ENCODE data around the gene SIGLEC6.

SIGLEC6 gene

DNA sequence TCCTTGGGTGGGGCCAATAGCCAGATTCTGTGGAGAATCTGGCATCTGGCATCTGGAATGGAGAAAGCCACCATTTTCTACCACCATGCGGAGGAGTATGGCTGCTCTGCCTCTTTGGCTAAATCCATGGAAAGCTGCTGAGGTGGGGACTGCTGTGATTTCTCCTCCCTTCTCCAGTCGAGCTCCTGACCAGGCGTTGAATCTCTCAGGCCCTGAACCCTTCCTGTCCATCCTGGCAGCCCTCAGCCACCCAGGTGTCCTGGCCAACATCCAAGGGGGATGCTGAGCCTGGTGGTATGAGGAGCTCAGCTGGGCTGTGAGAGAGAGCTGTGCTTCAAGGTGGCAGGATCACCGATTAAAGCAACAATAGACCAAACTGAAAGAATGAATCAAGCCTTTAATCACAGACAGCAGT is 17.4 kb upstream of the SIGLEC6 start:
- no peak for DNase-seq (ENCODE audit: low read depth in 1 of 2, low spot score in 1 of 2)

DNA sequence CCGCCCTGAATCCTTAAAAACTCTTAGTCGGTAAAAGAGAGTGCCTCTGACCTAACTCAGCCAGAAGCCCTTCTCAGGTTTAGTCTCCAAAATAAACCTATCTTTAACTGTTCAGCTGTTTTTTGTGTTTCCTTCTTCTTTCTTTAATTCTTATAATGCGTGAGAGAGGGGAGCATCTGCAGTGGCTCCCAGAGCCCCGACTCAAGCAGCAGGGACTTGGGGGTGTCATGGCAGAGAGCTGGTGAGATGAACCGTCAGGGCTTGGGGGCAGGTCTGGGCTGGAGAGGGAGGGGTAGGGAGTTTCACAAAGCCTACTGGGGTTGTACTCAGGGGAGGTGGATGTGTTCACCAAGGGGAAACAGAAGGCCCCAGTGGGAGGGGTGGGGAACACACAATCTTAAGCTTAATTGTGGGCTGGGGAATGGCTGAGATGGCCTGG is 16.8 kb upstream of the SIGLEC6 start:
- DNase-seq (ENCODE audit: low read depth in 1 of 2, low spot score in 1 of 2) = no peak

DNA sequence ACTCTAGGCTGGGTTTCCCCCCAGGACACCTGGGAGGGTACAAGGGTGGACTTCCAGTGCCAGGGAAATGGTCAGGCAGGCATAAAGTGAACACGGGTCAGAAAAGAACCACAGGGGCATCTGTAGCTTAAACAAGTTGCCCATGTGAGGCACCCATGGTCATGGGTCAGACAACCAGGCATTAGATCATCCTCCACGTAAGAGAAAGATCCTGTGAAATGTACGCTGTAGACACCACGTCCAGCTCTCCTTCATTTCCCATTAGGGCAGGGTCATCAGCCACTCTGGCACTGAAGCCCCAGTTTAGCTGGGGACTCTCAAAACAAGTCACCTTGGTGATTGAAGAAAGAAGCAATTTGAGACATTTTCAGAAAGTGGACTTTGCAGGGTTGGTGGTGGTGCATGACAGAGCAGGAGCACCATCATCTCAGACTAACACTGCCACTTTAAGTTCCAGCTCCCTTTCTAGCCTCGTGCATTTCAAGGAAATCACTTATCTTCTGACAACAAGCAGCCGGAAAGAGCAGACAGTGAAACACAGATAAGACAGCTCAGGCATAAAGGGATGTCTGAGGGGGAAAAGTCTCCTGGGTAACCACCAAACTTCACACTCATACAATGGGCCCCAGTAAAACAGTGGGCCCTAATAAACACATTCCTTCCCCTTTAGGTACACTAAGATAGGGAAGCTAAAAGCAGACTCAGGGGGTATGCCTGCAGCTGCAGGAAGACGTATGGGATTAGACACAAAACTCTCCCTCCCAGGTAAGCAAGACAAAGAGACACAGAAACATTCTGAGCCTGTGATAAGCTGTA is 16.1 kb upstream of the SIGLEC6 start:
- no peak for DNase-seq (ENCODE audit: low read depth in 1 of 2, low spot score in 1 of 2)

DNA sequence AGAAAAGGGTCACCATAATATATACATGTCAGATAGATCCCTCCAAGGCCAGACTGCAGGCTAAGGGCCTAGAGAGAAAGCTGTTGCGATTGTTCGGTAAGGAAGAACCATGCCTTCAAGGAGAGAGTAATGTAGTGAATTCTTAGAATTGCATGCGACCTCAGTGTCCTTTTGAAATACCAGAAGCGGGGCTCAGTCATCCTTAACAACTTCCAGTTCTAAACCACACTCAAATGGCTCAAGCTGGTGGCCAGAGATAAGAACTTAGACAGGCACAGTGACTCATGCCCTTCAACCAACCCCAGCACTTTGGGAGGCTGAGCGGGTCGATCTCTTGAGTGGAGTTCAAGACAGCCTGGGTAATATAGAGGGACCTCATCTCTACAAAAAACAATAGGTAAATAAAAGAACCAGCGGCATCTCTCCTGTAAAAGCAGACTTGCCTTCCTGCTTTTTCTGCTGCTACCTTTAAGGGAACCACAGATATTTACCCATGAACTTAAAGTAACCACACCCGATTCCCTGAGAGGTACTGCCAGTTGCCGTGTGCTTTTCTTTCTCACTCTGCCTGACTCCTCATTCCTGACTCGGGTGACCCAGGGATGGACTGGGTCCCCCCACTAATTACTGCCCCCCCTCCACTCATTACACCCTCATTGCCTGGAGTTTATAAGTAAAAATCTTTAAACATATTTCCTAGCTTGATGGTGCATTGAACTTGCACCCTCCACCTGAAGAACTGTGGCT is 15.4 kb upstream of the SIGLEC6 start:
- no peak for DNase-seq (ENCODE audit: low read depth in 1 of 2, low spot score in 1 of 2)

DNA sequence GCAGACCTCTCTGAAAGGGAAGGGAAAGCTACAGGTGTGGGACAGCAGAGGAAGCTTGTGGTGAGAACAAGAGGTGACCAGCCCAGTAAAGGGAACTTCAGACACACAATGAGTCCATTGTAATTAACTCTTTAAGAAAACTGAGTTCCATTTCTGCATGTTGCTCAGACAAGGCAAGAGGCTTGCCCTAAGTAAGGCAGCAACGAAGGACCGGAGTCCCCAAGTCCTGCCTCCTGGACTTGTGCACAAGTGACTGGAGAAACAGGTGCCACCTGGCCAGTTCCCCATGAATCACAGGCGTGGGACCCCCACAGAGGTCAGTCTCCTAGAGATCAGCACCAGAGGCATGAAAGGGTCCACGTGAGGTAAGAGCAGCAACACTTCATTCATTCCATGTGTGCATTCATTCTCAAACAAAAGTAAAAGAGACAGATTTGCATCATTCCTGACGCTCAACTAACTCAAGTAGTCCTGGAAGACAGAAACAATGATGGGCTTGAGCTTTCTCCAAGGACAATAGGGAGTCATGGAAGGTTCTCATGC is 14.7 kb upstream of the SIGLEC6 start:
- DNase-seq (ENCODE audit: low read depth in 1 of 2, low spot score in 1 of 2) = no peak

DNA sequence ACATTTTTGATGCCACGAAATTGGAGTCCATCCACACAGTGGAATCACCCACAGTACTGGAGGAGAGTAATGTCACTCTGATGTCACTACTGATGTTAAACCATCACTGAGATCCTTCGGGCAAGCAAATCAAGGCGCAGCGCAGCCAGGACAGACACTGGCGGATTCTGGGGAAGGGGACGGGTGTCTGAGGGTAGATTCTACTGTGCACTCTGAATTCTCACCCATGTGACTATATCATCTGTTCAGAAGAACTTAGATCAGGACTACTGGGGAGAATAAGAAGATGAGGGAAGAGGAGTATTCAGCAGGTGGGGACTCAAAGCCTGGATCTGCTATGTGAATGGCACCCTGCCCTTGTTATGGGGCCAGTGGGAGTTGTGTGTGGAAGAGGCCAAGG is 12.6 kb upstream of the SIGLEC6 start:
- no peak for DNase-seq (ENCODE audit: low read depth in 1 of 2, low spot score in 1 of 2)

DNA sequence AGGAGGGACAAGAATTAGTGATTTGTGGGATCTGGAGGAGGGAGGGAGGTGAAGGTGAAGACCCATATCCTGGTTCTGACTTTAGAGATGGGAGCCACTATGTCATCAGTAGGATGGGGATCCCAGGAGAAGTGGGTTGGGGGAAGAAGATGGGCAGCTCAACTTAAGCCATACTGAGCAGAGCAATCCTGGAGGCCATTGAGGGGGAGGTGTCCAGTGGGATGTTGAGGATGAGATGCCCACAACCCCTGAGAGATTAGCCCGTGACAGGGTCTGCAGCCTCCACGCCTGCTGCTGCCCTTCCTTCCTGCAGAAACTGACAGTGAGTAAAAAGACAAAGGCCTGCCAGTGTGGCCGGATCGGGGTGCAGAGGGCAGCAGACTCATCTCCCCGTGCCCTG is 11.2 kb upstream of the SIGLEC6 start:
- no peak for DNase-seq (ENCODE audit: low read depth in 1 of 2, low spot score in 1 of 2)

DNA sequence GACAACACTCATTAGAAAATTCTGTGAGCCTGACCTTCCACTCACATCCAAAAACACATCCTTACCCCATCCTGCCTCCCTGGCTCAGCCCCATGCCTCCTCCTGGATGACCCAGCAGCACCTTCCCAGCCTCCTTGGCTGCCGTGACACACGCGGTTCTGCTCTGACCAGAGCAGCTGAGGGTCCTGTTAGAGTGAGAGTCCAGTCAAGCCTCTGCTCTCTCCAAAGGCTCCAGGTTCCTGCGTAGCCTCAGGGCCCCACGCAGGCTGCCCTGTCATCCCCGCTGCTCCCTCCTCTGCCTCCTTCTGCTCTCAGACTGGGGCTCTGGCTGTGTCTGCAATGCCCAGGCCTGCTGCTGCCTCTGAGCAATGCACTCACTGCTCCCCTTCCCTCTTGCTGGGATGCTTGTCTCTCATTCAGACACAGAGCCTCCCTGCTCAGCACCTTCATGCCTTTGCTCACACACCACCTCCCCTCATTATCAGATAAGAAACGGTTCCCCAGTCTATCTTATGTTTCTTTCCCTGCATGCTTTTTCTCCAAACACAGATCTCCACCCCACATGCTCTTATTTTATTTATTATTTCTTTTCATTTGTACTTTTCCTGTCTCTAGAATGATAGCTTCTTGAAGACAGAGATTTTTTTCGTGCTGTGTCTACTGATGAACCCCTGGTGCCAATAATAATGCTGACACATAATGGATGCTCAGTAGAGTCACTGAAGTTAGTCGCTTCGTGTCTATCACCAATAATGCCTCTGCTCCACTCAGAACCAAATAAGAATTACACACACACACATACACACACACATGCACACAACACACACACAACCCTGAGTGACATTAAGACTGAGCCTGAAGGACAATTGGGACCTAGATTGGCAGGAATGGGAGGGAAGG is 10.2 kb upstream of the SIGLEC6 start:
- no peak for DNase-seq (ENCODE audit: low read depth in 1 of 2, low spot score in 1 of 2)

DNA sequence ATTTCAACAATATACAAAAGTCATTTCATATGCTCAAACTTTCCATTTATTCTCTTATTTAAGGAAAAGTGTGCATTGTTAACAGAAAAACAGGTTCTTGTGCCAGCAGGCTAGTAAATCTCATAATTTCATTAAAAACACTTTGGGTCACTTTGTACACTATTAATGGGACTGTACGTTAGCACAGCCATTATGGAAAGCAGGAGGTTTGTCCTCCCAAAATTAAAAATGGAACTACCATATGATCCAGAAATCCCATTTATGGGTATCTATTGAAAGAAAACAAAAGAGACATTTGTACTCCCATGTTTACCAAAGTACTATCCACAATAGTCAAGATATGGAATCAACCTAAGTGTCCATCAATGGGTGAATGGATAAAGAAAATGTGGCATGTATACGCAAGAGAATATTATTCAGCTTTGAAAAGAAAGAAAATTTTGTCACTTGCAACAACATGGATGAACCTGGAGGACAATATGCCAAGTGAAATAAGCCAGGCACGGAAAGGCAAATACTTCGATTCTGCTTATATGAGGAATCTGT is 8.4 kb upstream of the SIGLEC6 start:
- DNase-seq (ENCODE audit: low read depth in 1 of 2, low spot score in 1 of 2) = no peak

DNA sequence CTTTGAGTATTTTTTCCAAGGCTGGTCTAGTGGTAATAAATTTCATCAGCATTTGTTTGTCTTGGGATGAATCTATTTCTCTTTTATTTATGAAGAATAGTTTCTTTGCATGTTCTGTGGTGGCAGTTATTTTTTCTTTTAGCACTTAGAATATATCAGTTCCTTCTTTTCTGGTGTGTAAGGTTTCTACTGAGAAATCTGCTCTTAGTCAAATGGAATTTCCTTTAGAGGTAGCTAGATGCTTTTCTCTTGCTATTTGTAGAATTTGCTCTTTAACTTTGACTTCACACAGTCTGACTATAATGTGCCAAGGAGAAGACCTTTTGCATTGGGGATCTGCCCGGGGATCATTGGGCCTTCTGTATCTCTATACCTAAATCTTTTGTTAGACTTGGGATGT is 4.1 kb upstream of the SIGLEC6 start:
- no peak for DNase-seq (ENCODE audit: low read depth in 1 of 2, low spot score in 1 of 2)

DNA sequence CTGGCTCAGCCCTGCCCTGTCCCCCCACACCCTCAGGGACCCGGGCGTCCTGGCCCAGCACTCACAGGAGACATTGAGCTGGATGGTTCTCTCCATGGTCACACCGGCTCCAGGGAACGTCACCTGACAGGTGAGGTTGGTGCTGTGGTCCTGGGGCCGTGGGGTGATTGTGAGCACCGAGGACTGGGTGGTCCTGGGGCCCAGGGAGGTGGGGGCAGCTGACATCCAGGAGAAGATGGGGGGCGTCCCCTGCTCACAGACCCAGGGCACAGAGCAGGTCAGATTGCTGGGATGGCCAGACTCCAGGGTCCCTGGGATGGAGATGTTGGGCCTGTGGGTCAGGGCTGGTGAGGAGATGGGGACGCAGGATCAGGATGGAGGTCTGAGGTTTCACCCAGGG is 854 bp downstream of the SIGLEC6 start:
- DNase-seq (ENCODE audit: low read depth in 1 of 2, low spot score in 1 of 2) = no peak

DNA sequence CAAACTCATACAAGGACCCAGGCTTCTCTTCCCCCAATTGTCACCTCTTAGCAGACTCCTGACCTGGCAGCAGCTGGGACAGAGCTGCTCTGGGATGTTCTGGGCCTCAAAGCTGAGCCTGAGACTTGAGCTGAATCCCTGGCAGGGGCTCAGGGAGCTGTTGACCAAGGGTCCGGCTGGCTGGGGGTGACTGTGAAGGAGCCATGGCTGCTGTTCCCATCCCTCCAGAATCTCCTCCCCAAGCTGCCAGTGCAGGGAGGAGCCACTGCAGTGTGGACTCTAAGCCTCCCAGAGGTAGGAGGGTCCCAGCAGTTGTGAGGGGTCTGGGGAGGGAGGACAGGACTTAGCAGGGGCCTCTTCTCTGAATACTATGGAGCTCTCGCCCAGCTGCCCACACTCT is 2.2 kb downstream of the SIGLEC6 start:
- no peak for DNase-seq (ENCODE audit: low read depth in 1 of 2, low spot score in 1 of 2)

DNA sequence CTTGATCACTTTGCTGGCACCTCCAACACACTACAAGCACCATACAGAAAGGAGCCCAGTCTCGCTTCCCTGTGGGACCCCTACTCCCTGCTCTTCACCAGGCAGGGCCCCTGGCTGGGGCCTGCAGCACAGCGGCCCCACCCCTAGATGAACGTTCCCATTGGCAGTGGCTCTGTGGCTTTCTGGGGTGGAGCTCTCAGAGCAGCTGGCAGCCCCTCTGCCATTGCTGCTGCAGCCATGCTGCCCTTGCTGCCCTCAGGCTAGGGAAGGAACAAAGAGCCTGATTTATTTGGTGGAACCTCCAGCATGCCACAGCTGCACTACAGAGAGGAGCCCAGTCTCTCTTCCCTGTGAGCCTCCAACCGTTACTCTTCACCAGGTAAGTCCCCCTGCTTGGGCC is 5.8 kb downstream of the SIGLEC6 start:
- DNase-seq (ENCODE audit: low read depth in 1 of 2, low spot score in 1 of 2) = no peak

DNA sequence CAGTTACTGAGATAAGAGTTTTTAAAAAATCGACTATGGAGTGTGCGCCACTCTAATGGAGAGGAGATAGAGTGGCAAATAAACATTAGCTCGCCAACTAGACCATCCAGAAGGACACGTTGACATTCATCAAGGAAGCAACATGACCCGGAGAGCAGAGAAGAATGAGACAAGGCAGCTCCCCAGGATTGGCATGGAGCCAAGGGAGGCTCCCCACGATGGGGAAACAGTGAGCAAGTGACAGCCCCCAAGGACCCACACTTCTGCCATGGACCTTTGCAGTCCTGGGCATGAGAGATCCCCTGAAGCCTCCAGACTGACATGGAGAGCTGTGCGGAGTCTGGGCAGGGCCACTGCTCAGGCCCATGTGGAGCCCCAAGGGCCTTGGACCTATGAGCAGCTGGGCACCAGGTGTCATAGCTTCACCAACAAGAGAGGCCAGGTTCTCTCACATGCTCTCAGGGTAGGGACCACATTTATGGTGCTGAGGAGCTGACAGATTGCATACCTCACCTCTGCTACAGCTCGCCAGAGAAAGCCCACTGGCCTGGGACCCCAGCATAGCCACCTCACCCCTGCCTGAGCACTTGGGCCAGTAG is 6.7 kb downstream of the SIGLEC6 start:
- no peak for DNase-seq (ENCODE audit: low read depth in 1 of 2, low spot score in 1 of 2)

DNA sequence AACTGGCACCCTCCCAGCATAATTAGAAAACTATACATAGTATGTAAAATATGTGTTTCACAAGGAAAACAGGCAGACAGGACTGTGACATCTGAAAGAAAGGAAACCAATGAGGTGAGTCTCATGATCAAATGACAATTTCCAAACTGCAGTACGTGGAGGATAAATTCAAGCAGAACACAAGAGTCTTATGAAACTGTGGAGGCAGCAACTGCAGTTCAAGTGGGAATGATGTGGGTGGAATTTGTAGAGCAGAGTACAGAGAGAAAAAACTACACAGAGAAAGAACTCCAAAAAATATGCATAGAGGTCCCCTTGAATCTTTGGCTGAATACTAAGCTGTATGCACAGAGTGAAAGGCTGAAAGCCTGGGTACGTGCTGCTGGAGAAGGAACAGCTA is 9.7 kb downstream of the SIGLEC6 start:
- no peak for DNase-seq (ENCODE audit: low read depth in 1 of 2, low spot score in 1 of 2)

DNA sequence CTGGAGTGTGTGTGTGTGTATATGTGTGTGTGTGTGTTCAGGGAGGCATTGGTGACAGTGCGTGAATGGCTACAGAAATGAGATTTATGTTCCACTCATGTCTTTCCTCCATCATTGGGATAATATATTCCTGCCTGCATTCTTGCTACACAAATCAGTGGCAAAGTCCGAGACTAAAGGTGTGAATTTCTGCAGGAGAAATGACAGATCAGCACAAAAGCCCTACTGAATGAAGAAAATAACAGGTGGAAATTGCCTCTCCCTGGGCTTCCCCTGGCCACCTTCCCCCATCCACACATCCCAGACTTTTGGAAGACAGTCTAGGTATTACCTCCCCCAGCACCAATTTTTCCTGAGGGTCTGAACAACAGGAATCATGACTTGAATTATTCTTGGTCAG is 10.1 kb downstream of the SIGLEC6 start:
- no peak for DNase-seq (ENCODE audit: low read depth in 1 of 2, low spot score in 1 of 2)

DNA sequence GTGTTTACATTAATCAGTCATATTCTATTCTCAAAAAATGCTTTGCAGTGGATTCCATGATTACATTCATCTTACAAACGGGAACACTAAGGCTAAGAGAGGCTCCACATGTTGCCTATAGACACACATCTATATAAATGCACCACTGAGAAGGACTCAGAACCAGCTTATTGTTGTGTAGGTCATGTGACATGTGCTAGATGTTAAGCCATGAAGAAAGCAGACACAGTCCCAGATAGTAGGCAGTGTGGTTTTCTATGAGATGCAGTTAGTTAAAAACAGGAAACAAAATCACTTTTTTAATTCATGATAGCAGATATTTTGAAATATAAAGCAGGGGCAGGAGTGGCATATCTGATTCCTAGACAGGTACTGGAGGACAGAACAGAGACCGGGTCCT is 10.7 kb downstream of the SIGLEC6 start:
- no peak for DNase-seq (ENCODE audit: low read depth in 1 of 2, low spot score in 1 of 2)

DNA sequence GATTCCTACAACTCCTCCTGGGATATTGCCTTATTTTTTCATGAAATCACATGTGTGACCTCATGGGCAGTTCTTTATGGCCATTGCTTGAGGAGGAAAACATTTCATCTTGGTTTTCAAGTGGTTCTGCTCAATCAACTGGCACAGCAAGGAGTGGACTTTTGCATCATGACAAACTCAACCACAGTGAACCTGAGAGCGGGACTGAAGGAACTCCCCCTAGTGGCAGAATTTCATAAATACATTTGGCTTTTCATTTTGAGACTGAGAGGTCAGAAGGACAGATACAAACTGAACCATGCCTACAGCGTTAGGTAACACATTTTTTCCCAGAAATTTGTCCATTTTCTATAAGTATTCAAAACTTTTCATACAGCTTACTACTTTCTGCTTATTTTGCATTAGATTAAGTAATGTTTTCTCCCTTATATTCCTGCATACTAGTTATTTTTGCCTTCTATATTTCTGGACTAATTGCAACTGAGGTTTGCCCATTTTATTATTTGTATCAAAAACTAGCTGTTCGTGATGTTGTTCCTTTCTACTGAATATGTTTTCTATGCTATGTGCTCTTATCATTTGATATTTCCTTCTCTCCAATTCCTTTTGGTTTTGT is 16.5 kb downstream of the SIGLEC6 start:
- DNase-seq (ENCODE audit: low read depth in 1 of 2, low spot score in 1 of 2) = peak in 1 of 2 donors; percentile 46

DNA sequence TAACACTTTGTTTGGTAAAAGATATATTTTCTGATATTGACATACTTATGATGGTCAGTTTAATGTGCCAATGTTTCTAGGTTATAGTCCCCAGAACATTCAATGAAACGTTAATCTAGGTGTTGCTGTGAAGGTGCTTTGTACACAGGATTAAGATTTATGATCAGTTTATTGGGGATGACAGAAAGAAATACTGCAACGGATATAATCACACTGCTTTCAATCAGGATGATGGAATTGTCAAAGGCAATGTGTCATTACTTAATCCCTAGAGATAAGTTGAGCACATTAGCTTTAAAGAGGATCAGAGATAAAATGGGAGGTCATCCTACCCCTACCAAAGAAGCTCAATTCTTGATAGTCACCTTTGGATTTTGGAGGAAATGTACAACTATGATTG is 17.5 kb downstream of the SIGLEC6 start:
- no peak for DNase-seq (ENCODE audit: low read depth in 1 of 2, low spot score in 1 of 2)

DNA sequence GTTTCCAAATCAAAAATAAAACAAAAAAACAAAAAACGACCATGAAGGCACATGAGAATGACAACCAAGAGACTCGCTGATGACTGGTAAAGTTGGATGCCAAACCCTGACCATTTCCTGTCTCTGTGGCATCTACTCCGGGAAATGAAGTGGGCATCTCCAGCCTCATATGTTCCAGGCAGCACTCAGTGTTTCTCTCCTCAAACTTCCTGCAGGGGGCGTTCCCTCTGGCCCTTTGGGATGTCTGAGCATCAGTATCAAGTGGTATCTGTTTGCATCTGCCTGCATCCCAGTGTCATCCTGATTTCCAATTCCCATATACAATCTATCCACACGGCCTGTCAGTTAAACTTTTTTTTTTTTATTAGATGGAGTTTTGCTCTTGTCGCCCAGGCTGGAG is 20.1 kb downstream of the SIGLEC6 start:
- no peak for DNase-seq (ENCODE audit: low read depth in 1 of 2, low spot score in 1 of 2)
